GM12878 (cell line): ENCODE results near the gene CAPZB. TPM values are rescaled to one million over a fixed set of nuclear protein-coding genes. Genes with fewer than 3 reads are reported as not detected.

Experiments
- ATAC-seq: fragments of 200-7000 bp; cut with Tn5 transposase; 3 replicates; pipeline ENCODE4 v1.9.1; 2020; ENCODE audit warnings: mild to moderate bottlenecking, moderate library complexity
- BruUV-seq: library from RNA; stranded (reverse); fragments of 400-500 nt; replicated peaks from 2 replicates; lab custom pipeline; 2021; lab: Mats Ljungman, UMichigan
- CTCF ChIA-PET: fragments of 300-600 bp; sonication (Branson Sonifier 250); formaldehyde crosslinking; extraction: SDS; loops from one replicate; lab custom pipeline; 2021; ENCODE audit warnings: inconsistent platforms; lab: Yijun Ruan, JAX
- POLR2A ChIA-PET: fragments of 350-600 bp; formaldehyde crosslinking; extraction: SDS; loops from one replicate; lab custom pipeline; 2021; ENCODE audit warnings: inconsistent platforms; lab: Charles Lee
- RAD21 ChIA-PET: fragments of 300-600 bp; sonication (Branson Sonifier 250); formaldehyde crosslinking; loops from one replicate; lab custom pipeline; 2023; ENCODE audit warnings: antibody characterized with exemption; ENCODE audit not compliant: unreplicated experiment; lab: Charles Lee
- SMC1A ChIA-PET: fragments of 300-600 bp; sonication (Branson Sonifier 250); formaldehyde crosslinking; loops from one replicate; lab custom pipeline; 2023; ENCODE audit not compliant: unreplicated experiment, uncharacterized antibody; lab: Charles Lee
- DNase-seq: peaks from one replicate; pipeline ENCODE4 v3.0.0-alpha.2; 2011; ENCODE audit warnings: low read depth, low spot score
- FAIRE-seq: peaks from 3 replicates; lab custom pipeline; 2011; peaks lifted over from hg19 to GRCh38; lab: Jason Lieb, UNC
- H2AFZ ChIP-seq: 2 replicates; pipeline ENCODE4 v1.6.0; 2011; ENCODE audit warnings: low read depth, low read length, control low read depth; ENCODE audit not compliant: control insufficient read depth
- H3K27ac ChIP-seq: 2 replicates; pipeline ENCODE4 v1.5.1; 2011; ENCODE audit warnings: control low read depth; ENCODE audit not compliant: control insufficient read depth, insufficient read depth
- H3K27me3 ChIP-seq, 2 experiments: replicated peaks in 1 of 2; 2 replicates each; pipeline versions ENCODE4 v1.6.0 to v1.6.1; 2011; ENCODE audit warnings: low read length in 1 of 2; ENCODE audit not compliant: control insufficient read depth in 2 of 2, insufficient read depth in 2 of 2
- H3K36me3 ChIP-seq, 2 experiments: 2 replicates each; pipeline ENCODE4 v1.5.1; 2011; ENCODE audit warnings: low read length in 1 of 2; ENCODE audit not compliant: control insufficient read depth in 2 of 2, insufficient read depth in 2 of 2
- H3K4me1 ChIP-seq: 2 replicates; pipeline ENCODE4 v1.6.1; 2011; ENCODE audit warnings: mild to moderate bottlenecking, low read length, moderate library complexity, mixed read lengths; ENCODE audit not compliant: control insufficient read depth, insufficient read depth
- H3K4me2 ChIP-seq: 2 replicates; pipeline ENCODE4 v1.6.0; 2011; ENCODE audit warnings: control low read depth; ENCODE audit not compliant: control insufficient read depth, insufficient read depth
- H3K4me3 ChIP-seq: fragments of 200-600 bp; sonication (generic); 2 replicates; pipeline ENCODE4 v1.5.1; 2016
- H3K79me2 ChIP-seq: 2 replicates; pipeline ENCODE4 v1.6.0; 2011; ENCODE audit warnings: low read length; ENCODE audit not compliant: control insufficient read depth, insufficient read depth
- H3K9ac ChIP-seq: 2 replicates; pipeline ENCODE4 v1.8.0; 2011; ENCODE audit warnings: low read length, control low read depth, mixed read lengths; ENCODE audit not compliant: control insufficient read depth, insufficient read depth
- H3K9me3 ChIP-seq: replicated peaks from 3 replicates; pipeline ENCODE4 v1.5.1; 2011; ENCODE audit warnings: mild to moderate bottlenecking, low read length; ENCODE audit not compliant: control insufficient read depth, insufficient read depth
- H4K20me1 ChIP-seq: 2 replicates; pipeline ENCODE4 v1.6.0; 2011; ENCODE audit not compliant: control insufficient read depth, insufficient read depth
- ASH2L ChIP-seq: fragments of 300-600, 200-600 bp; sonication (generic); IDR thresholded peaks from 2 replicates; pipeline ENCODE4 v1.6.1; 2017; ENCODE audit warnings: low read depth, mild to moderate bottlenecking, borderline replicate concordance
- ELK1 ChIP-seq: IDR thresholded peaks from 2 replicates; pipeline ENCODE4 v1.6.1; 2012; ENCODE audit warnings: low read depth, low read length, improper control_type of control experiment
- ESRRA ChIP-seq: IDR thresholded peaks from 2 replicates; pipeline ENCODE4 v1.6.1; 2012; ENCODE audit warnings: mild to moderate bottlenecking, low read length, improper control_type of control experiment
- HCFC1 ChIP-seq: fragments of 150-350 bp; IDR thresholded peaks from 2 replicates; pipeline ENCODE4 v1.6.1; 2014; ENCODE audit warnings: low read length
- HDAC6 ChIP-seq: fragments of 200-600 bp; sonication (generic); IDR thresholded peaks from one replicate; pipeline ENCODE4 v1.8.0; 2017; ENCODE audit warnings: antibody characterized with exemption; ENCODE audit not compliant: unreplicated experiment
- PBX3 ChIP-seq: IDR thresholded peaks from 2 replicates; pipeline ENCODE4 v1.6.1; 2011; ENCODE audit warnings: mild to moderate bottlenecking, low read depth, low read length, moderate library complexity; ENCODE audit not compliant: insufficient replicate concordance
- PKNOX1 ChIP-seq: fragments of 450-650 bp; IDR thresholded peaks from 2 replicates; pipeline ENCODE4 v1.6.1; 2016; ENCODE audit warnings: mild to moderate bottlenecking
- RAD51 ChIP-seq: fragments of 450-650 bp; IDR thresholded peaks from 2 replicates; pipeline ENCODE4 v1.6.1; 2016; ENCODE audit warnings: moderate library complexity, mild to moderate bottlenecking, inconsistent platforms
- YBX1 ChIP-seq: fragments of 450-650 bp; IDR thresholded peaks from 2 replicates; pipeline ENCODE4 v1.6.1; 2016; ENCODE audit warnings: antibody characterized with exemption
- WGBS: methylation state at CpG from one replicate; pipeline ENCODE4 v1.1.6; 2016; ENCODE audit warnings: low lambda C conversion rate; ENCODE audit not compliant: insufficient replicate concordance, insufficient coverage; ENCODE audit errors: missing lambda C conversion rate; 5-methylcytosine and 5-hydroxymethylcytosine counted together
- in situ Hi-C: fragments of 300-500 bp; cut with MboI; formaldehyde crosslinking; loops from 9 replicates; pipeline ENCODE4 v1.14.3; 2018; ENCODE audit warnings: mixed read lengths
- intact Hi-C: fragments of 100-400 bp; cut with micrococcal nuclease; formaldehyde crosslinking; loops from one replicate; pipeline ENCODE4 v1.14.2; 2022; ENCODE audit not compliant: unreplicated experiment
- polyA plus RNA-seq, 11 experiments: library from polyadenylated mRNA; depleted of rRNA in 4 of 11; unstranded in 6 of 11; stranded (reverse) in 5 of 11; fragments of >200 nt; fragmentation: Nextera tagmentation in 4 of 11; fragmentation: Illumina TruSeq in 1 of 11; extraction: Ambion mirVana in 4 of 11; extraction: Trizol in 1 of 11; gene quantifications; 1 replicate in 1 of 11; 2 replicates in 10 of 11; pipeline versions ENCODE4 v1.2.1 to v1.2.3, GENCODE V29; 2011 to 2016; ENCODE audit warnings: inconsistent platforms in 2 of 11, missing spikeins in 2 of 11, low read depth in 1 of 11
- total RNA-seq, 4 experiments: library from RNA; depleted of rRNA in 3 of 4; stranded (reverse); fragments of >200 nt in 3 of 4; fragmentation: Illumina TruSeq in 1 of 4; extraction: Trizol in 1 of 4; gene quantifications; 2 replicates each; pipeline versions ENCODE4 v1.2.1 to v1.2.3, GENCODE V29; 2013 to 2021

Gene CAPZB
- total and polyA plus RNA-seq, 10 of the 15 experiments (the other 5 are each of a cell fraction or from before 2014, with no cell fraction given), result 104 to 454 (median 213) TPM

GRCh38 chr1:19350566-19350965 is 134.8 kb downstream of the CAPZB start:
- no TSS peak for BruUV-seq
- TF ChIP-seq ASH2L (no peak), YBX1 (no peak), PBX3 (no peak)
- TF ChIP-seq, all 136 proteins: peak for 0
- ChIA-PET POLR2A (no interaction called here), SMC1A (no interaction called here), RAD21 (no interaction called here), CTCF (no interaction called here)
- Histone ChIP-seq H3K4me3 (no peak overlapping the region), H3K27ac (no peak overlapping the region), H3K27me3 (no peaks in the 10 kb centered on the region), H2AFZ (no peak overlapping the region), H3K9ac (no peak overlapping the region), H3K4me2 (no peak overlapping the region), H4K20me1 (no peaks in the 10 kb centered on the region), H3K79me2 (no peaks in the 10 kb centered on the region), H3K36me3 (peaks cover 19 to 41% of the 10 kb centered on the region in 2 experiments), H3K4me1 (no peaks in the 10 kb centered on the region), H3K9me3 (no peaks in the 10 kb centered on the region)
- in situ Hi-C loops, result no loop called here
- ATAC-seq (no peak), DNase-seq (no peak), FAIRE-seq (no peak)
- 96% methylated on average over 5 of the region's 5 CpGs for WGBS
- intact Hi-C loops, result no loop called here

- H3K27me3 ChIP-seq, result no peaks in the 10 kb centered on the region
- no TSS peak for BruUV-seq
- no peaks in the 10 kb centered on the region for H3K79me2 ChIP-seq
Measured at GRCh38 chr1:19349999-19350398, 135.3 kb downstream of the CAPZB start.

More at GRCh38 chr1:19349999-19350398, 135.3 kb downstream of the CAPZB start:
- WGBS, result 98% methylated on average over 16 of the region's 17 CpGs
- H3K9me3 ChIP-seq, result no peaks in the 10 kb centered on the region
- RAD21 ChIA-PET, result no interaction called here
- TF ChIP-seq HDAC6 (no peak), PKNOX1 (no peak), ESRRA (no peak), ELK1 (no peak), ASH2L (no peak), RAD51 (no peak), HCFC1 (no peak)
- CTCF ChIA-PET, result no interaction called here
- H2AFZ ChIP-seq, result no peak overlapping the region
- in situ Hi-C loops (no loop called here), intact Hi-C loops (no loop called here)
- DNase-seq (no peak), FAIRE-seq (no peak), ATAC-seq (no peak)
- no peaks in the 10 kb centered on the region for H4K20me1 ChIP-seq
- H3K9ac ChIP-seq, result no peak overlapping the region
- no peaks in the 10 kb centered on the region for H3K4me1 ChIP-seq
- POLR2A ChIA-PET, result no interaction called here
- SMC1A ChIA-PET, result no interaction called here
- H3K4me3 ChIP-seq, result no peak overlapping the region
- H3K4me2 ChIP-seq, result no peak overlapping the region
- H3K36me3 ChIP-seq, result peaks cover 17 to 44% of the 10 kb centered on the region in 2 experiments
- no peak overlapping the region for H3K27ac ChIP-seq
